Measurements from ENCODE around the gene SGSH.

The SGSH gene

GRCh38 chr17:80223142-80223815 lies 3.1 kb upstream of the SGSH start:
- H3K36me3 ChIP-seq (ENCODE audit: insufficient read depth, low read depth, low read length), result no peaks in the 10 kb centered on the region
- no peak overlapping the region for H3K4me3 ChIP-seq (ENCODE audit: low read length)
- H3K4me1 ChIP-seq (ENCODE audit: insufficient read depth, low read length), result peaks cover 7% of the 10 kb centered on the region
- no peaks in the 10 kb centered on the region; the same call in 1 of the 2 replicates for H3K27me3 ChIP-seq (ENCODE audit: insufficient read depth, low read length)
- no peak overlapping the region for H3K27ac ChIP-seq (ENCODE audit: low read length)
- no peaks in the 10 kb centered on the region for H3K9me3 ChIP-seq (ENCODE audit: insufficient read depth, low read depth, low read length)
- H3K9ac ChIP-seq (ENCODE audit: low read depth, low read length), result no peak overlapping the region

GRCh38 chr17:80222376-80223141 lies 2.4 kb upstream of the SGSH start:
- Histone ChIP-seq H3K9me3 (ENCODE audit: insufficient read depth, low read depth, low read length) (no peaks in the 10 kb centered on the region), H3K36me3 (ENCODE audit: insufficient read depth, low read depth, low read length) (peaks cover 4% of the 10 kb centered on the region; the same call in 1 of the 2 replicates), H3K27me3 (ENCODE audit: insufficient read depth, low read length) (no peaks in the 10 kb centered on the region; the same call in 1 of the 2 replicates), H3K4me1 (ENCODE audit: insufficient read depth, low read length) (peaks cover 7% of the 10 kb centered on the region), H3K4me3 (ENCODE audit: low read length) (no peak overlapping the region), H3K27ac (ENCODE audit: low read length) (no peak overlapping the region), H3K9ac (ENCODE audit: low read depth, low read length) (no peak overlapping the region)

DNA sequence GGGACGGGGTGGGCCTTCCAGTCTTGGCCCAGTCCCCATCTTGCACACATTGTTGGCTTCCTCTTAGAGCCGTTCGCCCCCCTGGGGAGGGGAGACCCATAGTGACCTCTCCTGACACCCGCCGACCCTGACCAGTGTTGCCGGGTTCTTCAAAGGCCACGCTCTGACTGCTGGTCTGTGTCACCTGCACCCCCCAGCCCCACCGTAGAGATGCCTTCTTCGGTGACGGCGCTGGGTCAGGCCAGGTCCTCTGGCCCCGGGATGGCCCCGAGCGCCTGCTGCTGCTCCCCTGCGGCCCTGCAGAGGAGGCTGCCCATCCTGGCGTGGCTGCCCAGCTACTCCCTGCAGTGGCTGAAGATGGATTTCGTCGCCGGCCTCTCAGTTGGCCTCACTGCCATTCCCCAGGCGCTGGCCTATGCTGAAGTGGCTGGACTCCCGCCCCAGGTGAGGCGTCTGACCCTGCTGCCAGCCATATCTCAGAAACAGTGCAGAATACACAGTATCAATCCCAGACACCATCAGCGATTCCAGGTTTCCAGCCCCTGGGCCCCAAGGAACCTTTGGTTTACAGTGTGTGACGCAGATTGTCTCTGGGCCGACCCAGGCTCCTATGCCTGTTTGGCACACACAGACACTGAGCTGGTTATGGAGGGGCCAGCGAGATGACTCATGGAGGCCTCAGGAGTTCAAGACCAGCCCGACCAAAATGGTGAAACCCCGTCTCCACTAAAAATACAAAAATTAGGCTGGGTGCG lies 1.4 kb upstream of the SGSH start:
- Histone ChIP-seq H3K4me3 (ENCODE audit: low read length) (peak overlapping the region; percentile 93; the same call in 1 of the 2 replicates), H3K4me1 (ENCODE audit: insufficient read depth, low read length) (peaks cover 7% of the 10 kb centered on the region), H3K27me3 (ENCODE audit: insufficient read depth, low read length) (no peaks in the 10 kb centered on the region; the same call in 1 of the 2 replicates), H3K9me3 (ENCODE audit: insufficient read depth, low read depth, low read length) (no peaks in the 10 kb centered on the region), H3K27ac (ENCODE audit: low read length) (no peak overlapping the region), H3K9ac (ENCODE audit: low read depth, low read length) (peak overlapping the region; percentile 59; the same call in 1 of the 2 replicates), H3K36me3 (ENCODE audit: insufficient read depth, low read depth, low read length) (peaks cover 7% of the 10 kb centered on the region; the same call in 1 of the 2 replicates)

- Histone ChIP-seq H3K4me3 (ENCODE audit: low read length) (peak overlapping the region; percentile 93), H3K9ac (ENCODE audit: low read depth, low read length) (peak overlapping the region; percentile 59; the same call in 1 of the 2 replicates), H3K4me1 (ENCODE audit: insufficient read depth, low read length) (peaks cover 7% of the 10 kb centered on the region), H3K36me3 (ENCODE audit: insufficient read depth, low read depth, low read length) (peaks cover 7% of the 10 kb centered on the region; the same call in 1 of the 2 replicates), H3K27me3 (ENCODE audit: insufficient read depth, low read length) (no peaks in the 10 kb centered on the region; the same call in 1 of the 2 replicates), H3K9me3 (ENCODE audit: insufficient read depth, low read depth, low read length) (no peaks in the 10 kb centered on the region), H3K27ac (ENCODE audit: low read length) (no peak overlapping the region)
Observed at GRCh38 chr17:80220736-80221215, 643 bp upstream of the SGSH start.

DNA sequence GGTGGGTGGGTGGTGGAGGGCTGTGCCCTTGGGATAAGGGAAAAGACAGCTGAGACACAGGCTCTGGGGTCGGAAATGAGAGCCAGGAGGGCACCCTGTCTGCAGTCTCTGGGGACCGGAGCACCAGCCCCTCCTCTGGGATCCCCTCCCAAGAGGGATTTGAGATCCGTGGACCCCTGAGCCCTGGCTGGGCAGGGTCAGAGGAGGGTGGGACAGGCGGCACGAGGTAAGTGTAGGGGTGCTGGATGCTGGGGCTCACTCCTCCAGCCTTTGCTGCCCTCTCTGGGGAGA lies 425 bp downstream of the SGSH start:
- peak overlapping the region; percentile 90 for H3K9ac ChIP-seq (ENCODE audit: low read depth, low read length)
- no peaks in the 10 kb centered on the region for H3K4me1 ChIP-seq (ENCODE audit: insufficient read depth, low read length)
- H3K27ac ChIP-seq (ENCODE audit: low read length), result no peak overlapping the region
- H3K4me3 ChIP-seq (ENCODE audit: low read length), result peak overlapping the region; percentile 93
- no peaks in the 10 kb centered on the region for H3K9me3 ChIP-seq (ENCODE audit: insufficient read depth, low read depth, low read length)
- peaks cover 7% of the 10 kb centered on the region; the same call in 1 of the 2 replicates for H3K36me3 ChIP-seq (ENCODE audit: insufficient read depth, low read depth, low read length)
- no peaks in the 10 kb centered on the region; the same call in 1 of the 2 replicates for H3K27me3 ChIP-seq (ENCODE audit: insufficient read depth, low read length)

DNA sequence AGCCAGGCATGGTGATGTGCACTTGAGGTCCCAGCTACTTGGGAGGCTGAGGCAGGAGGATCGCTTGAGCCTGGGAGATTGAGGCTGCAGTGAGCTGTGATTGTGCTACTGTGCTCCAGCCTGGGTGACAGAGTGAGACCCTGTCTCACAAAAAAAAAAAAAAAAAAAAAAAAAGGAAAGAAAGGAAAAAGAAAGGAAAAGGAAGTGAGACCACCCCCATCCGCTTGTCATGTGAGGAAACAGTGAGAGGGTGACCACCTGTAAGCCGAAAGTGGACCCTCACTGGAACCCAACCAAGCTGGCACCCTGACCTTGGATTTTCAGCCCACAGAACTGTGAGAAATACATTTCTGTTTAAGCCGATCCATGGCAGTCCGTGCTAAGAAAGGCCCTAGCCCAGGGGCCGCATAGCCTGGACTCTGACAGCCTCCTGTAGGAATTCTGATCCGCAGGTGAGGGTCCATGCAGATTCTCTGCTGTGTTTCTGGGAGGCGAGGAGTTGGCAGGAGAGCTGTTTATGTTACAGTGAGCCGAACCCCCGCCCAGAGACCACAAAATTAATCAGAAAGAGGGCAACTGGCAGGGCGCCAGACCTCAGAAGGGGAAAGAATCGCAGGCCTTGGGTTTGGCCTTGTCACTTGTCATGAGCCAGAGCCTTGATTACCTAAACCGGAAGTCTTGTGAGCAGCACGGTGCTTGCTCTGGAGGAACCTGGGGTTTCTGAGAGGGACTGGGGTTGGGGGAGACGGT lies 945 bp downstream of the SGSH start:
- Histone ChIP-seq H3K4me3 (ENCODE audit: low read length) (peak overlapping the region; percentile 93), H3K9ac (ENCODE audit: low read depth, low read length) (peak overlapping the region; percentile 90), H3K4me1 (ENCODE audit: insufficient read depth, low read length) (no peaks in the 10 kb centered on the region), H3K27ac (ENCODE audit: low read length) (no peak overlapping the region), H3K36me3 (ENCODE audit: insufficient read depth, low read depth, low read length) (peaks cover 7% of the 10 kb centered on the region; the same call in 1 of the 2 replicates), H3K27me3 (ENCODE audit: insufficient read depth, low read length) (no peaks in the 10 kb centered on the region; the same call in 1 of the 2 replicates), H3K9me3 (ENCODE audit: insufficient read depth, low read depth, low read length) (no peaks in the 10 kb centered on the region)

DNA sequence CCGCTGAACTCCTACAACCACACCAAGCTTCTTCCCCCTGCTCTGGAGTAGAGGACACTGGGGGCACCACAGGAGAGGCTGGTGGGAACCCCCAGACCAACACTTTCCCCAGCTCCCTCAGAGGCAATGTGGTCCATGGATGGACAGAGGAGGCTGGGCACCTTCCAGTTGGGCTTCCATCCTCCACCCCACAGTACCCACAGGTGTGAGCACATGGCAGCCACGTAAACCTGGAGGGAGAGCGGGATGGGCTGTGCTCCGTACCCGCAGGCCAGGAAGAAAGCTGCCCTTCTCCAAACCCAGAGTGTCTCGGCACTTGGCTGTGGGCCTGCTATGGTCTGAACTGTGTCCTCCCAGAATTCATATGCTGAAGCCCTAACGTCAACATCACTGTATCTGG lies 1.7 kb downstream of the SGSH start:
- no peaks in the 10 kb centered on the region for H3K4me1 ChIP-seq (ENCODE audit: insufficient read depth, low read length)
- H3K27me3 ChIP-seq (ENCODE audit: insufficient read depth, low read length), result no peaks in the 10 kb centered on the region; the same call in 1 of the 2 replicates
- no peaks in the 10 kb centered on the region for H3K9me3 ChIP-seq (ENCODE audit: insufficient read depth, low read depth, low read length)
- H3K9ac ChIP-seq (ENCODE audit: low read depth, low read length), result no peak overlapping the region
- H3K27ac ChIP-seq (ENCODE audit: low read length), result no peak overlapping the region
- H3K4me3 ChIP-seq (ENCODE audit: low read length), result no peak overlapping the region
- peaks cover 8% of the 10 kb centered on the region for H3K36me3 ChIP-seq (ENCODE audit: insufficient read depth, low read depth, low read length)

- Histone ChIP-seq H3K9ac (ENCODE audit: low read depth, low read length) (no peak overlapping the region), H3K27ac (ENCODE audit: low read length) (no peak overlapping the region), H3K4me1 (ENCODE audit: insufficient read depth, low read length) (no peaks in the 10 kb centered on the region), H3K4me3 (ENCODE audit: low read length) (no peak overlapping the region), H3K27me3 (ENCODE audit: insufficient read depth, low read length) (no peaks in the 10 kb centered on the region; the same call in 1 of the 2 replicates), H3K36me3 (ENCODE audit: insufficient read depth, low read depth, low read length) (peaks cover 11% of the 10 kb centered on the region), H3K9me3 (ENCODE audit: insufficient read depth, low read depth, low read length) (no peaks in the 10 kb centered on the region)
Observed at GRCh38 chr17:80217703-80218362, 2.3 kb downstream of the SGSH start.

- Histone ChIP-seq H3K9ac (ENCODE audit: low read depth, low read length) (no peak overlapping the region), H3K27ac (ENCODE audit: low read length) (no peak overlapping the region), H3K27me3 (ENCODE audit: insufficient read depth, low read length) (no peaks in the 10 kb centered on the region; the same call in 1 of the 2 replicates), H3K4me3 (ENCODE audit: low read length) (no peak overlapping the region), H3K36me3 (ENCODE audit: insufficient read depth, low read depth, low read length) (peaks cover 14% of the 10 kb centered on the region), H3K4me1 (ENCODE audit: insufficient read depth, low read length) (no peaks in the 10 kb centered on the region), H3K9me3 (ENCODE audit: insufficient read depth, low read depth, low read length) (no peaks in the 10 kb centered on the region)
Observed at GRCh38 chr17:80216473-80217456, 3.4 kb downstream of the SGSH start.

DNA sequence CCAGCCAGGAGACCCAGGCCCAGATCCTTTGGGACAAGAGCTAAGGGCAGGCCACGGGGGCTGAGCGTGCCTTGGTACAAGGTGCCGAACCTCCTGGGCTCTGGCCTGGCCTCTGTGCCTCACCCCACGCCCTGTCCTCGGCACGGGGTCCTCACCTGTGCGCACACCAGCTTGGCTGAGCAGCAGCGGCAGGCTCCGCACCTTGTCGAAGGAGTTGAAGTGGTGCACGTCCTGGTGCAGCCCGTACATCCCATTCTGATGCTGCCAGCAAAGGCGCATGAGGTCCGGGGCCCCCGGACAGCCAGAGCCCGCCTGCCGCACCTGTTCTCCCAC lies 5.3 kb downstream of the SGSH start:
- H3K36me3 ChIP-seq (ENCODE audit: insufficient read depth, low read depth, low read length), result peaks cover 31% of the 10 kb centered on the region
- no peaks in the 10 kb centered on the region for H3K27me3 ChIP-seq (ENCODE audit: insufficient read depth, low read length)
- H3K9me3 ChIP-seq (ENCODE audit: insufficient read depth, low read depth, low read length), result no peaks in the 10 kb centered on the region
- no peaks in the 10 kb centered on the region for H3K4me1 ChIP-seq (ENCODE audit: insufficient read depth, low read length)
- H3K27ac ChIP-seq (ENCODE audit: low read length), result no peak overlapping the region
- H3K4me3 ChIP-seq (ENCODE audit: low read length), result no peak overlapping the region
- no peak overlapping the region for H3K9ac ChIP-seq (ENCODE audit: low read depth, low read length)
